Stimulated activated CD4-positive, alpha-beta T cell treated with anti-CD3 and anti-CD28 coated beads, Interleukin-12 subunit alpha, Interleukin-12 subunit beta, amount 100 ng/mL, for 48 hours (primary cell): ENCODE results near the gene TMEM11.

Experiments used
- DNase-seq, 3 donors: peaks; one replicate each; pipeline ENCODE4 v3.0.0-alpha.2; 2020; ENCODE audit warnings: low read depth in 2 of 3, low spot score in 1 of 3

TMEM11 gene

GRCh38 chr17:21186399-21187187 is 27.4 kb downstream of the TMEM11 start:
- DNase-seq, result no peak

GRCh38 chr17:21185061-21185460 is 28.9 kb downstream of the TMEM11 start:
- no peak for DNase-seq

- no peak for DNase-seq
Observed at GRCh38 chr17:21184570-21184969, 29.4 kb downstream of the TMEM11 start.

GRCh38 chr17:21183468-21183867 is 30.5 kb downstream of the TMEM11 start:
- DNase-seq, result no peak

- no peak for DNase-seq
Observed at GRCh38 chr17:21177854-21178600, 35.9 kb downstream of the TMEM11 start.

- no peak for DNase-seq
Observed at GRCh38 chr17:21177401-21177800, 36.6 kb downstream of the TMEM11 start.

- no peak for DNase-seq
Observed at GRCh38 chr17:21176773-21177395, 37.1 kb downstream of the TMEM11 start.

- no peak for DNase-seq
Observed at GRCh38 chr17:21174713-21175112, 39.2 kb downstream of the TMEM11 start.

GRCh38 chr17:21174186-21174585 is 39.8 kb downstream of the TMEM11 start:
- DNase-seq, result no peak

- DNase-seq, result no peak
Observed at GRCh38 chr17:21173543-21173942, 40.4 kb downstream of the TMEM11 start.

- DNase-seq, result no peak
Observed at GRCh38 chr17:21172846-21173245, 41.1 kb downstream of the TMEM11 start.

GRCh38 chr17:21171970-21172510 is 41.9 kb downstream of the TMEM11 start:
- no peak for DNase-seq

- no peak for DNase-seq
Observed at GRCh38 chr17:21171309-21171922, 42.5 kb downstream of the TMEM11 start.

GRCh38 chr17:21170809-21171208 is 43.2 kb downstream of the TMEM11 start:
- DNase-seq, result no peak

- no peak for DNase-seq
Observed at GRCh38 chr17:21169496-21169895, 44.5 kb downstream of the TMEM11 start.

GRCh38 chr17:21168555-21168865 is 45.5 kb downstream of the TMEM11 start:
- no peak for DNase-seq

GRCh38 chr17:21167303-21167702 is 46.7 kb downstream of the TMEM11 start:
- DNase-seq, result no peak

- DNase-seq, result no peak
Observed at GRCh38 chr17:21166595-21167210, 47.3 kb downstream of the TMEM11 start.

- no peak for DNase-seq
Observed at GRCh38 chr17:21165922-21166594, 47.9 kb downstream of the TMEM11 start.

GRCh38 chr17:21164620-21165019 is 49.3 kb downstream of the TMEM11 start:
- DNase-seq, result no peak

GRCh38 chr17:21164216-21164615 is 49.7 kb downstream of the TMEM11 start:
- no peak for DNase-seq
